ENCODE results near the gene CPNE5.

Gene CPNE5

GRCh38 chr6:36826520-36827227, 12.6 kb downstream of the CPNE5 start:
- no peak for TF ChIP-seq CTCF (IDR thresholded peaks at IDR 0.05; ENCODE audit: control insufficient read depth, extremely low read depth, insufficient read depth)
- DNase-seq (ENCODE audit: low read depth): no peak
- H3K4me3 ChIP-seq (ENCODE audit: low read depth, low read length): no peak overlapping the region

DNA sequence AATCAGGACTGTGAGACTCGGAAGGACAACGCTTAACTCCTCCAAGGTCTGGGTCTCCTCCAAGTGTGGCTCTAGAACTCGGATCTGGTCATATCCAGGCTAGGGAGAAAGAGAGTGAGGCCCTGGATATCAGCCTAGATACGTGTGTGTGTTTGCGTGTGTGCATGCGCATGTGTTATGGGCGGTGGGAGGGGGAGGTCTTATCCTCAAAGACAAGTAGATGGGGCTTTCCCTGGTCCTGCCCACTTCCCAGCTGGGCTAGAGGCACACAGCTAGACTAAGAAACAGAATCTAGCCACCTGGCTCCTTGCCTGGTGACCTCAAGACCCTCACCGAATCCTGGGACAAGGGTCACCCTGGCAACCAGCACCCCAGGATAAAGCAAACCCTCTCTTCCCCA, 13.2 kb downstream of the CPNE5 start:
- no peak overlapping the region for H3K4me3 ChIP-seq (ENCODE audit: low read depth, low read length)
- DNase-seq (ENCODE audit: low read depth): no peak
- TF ChIP-seq CTCF (IDR thresholded peaks at IDR 0.05; ENCODE audit: control insufficient read depth, extremely low read depth, insufficient read depth): no peak

DNA sequence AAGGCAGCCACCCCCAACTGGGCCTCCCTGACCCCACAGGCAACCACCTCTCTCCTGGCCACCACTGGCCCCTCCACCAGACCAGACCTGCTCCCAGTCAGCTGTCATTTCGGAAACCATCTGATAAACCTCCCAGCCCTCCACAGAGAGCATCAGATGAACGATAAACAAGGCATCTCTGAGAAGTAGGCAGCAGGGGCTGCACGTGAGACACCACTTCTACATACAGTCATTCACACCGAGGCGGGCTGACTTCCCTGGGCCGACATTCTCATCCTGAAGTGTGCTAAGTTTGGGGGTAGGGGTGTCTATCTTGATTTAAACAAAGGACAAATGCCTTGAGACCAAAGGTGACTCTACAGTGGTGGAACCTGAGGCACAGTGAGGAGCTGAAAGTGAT, 13.8 kb downstream of the CPNE5 start:
- no peak overlapping the region for H3K4me3 ChIP-seq (ENCODE audit: low read depth, low read length)
- TF ChIP-seq CTCF (IDR thresholded peaks at IDR 0.05; ENCODE audit: control insufficient read depth, extremely low read depth, insufficient read depth): no peak
- DNase-seq (ENCODE audit: low read depth): no peak

GRCh38 chr6:36824253-36824652, 15.0 kb downstream of the CPNE5 start:
- no peak for DNase-seq (ENCODE audit: low read depth)
- TF ChIP-seq CTCF (IDR thresholded peaks at IDR 0.05; ENCODE audit: control insufficient read depth, extremely low read depth, insufficient read depth): no peak
- H3K4me3 ChIP-seq (ENCODE audit: low read depth, low read length): no peak overlapping the region

GRCh38 chr6:36823421-36824096, 15.7 kb downstream of the CPNE5 start:
- no peak for DNase-seq (ENCODE audit: low read depth)
- no peak overlapping the region for H3K4me3 ChIP-seq (ENCODE audit: low read depth, low read length)
- TF ChIP-seq CTCF (IDR thresholded peaks at IDR 0.05; ENCODE audit: control insufficient read depth, extremely low read depth, insufficient read depth): no peak

DNA sequence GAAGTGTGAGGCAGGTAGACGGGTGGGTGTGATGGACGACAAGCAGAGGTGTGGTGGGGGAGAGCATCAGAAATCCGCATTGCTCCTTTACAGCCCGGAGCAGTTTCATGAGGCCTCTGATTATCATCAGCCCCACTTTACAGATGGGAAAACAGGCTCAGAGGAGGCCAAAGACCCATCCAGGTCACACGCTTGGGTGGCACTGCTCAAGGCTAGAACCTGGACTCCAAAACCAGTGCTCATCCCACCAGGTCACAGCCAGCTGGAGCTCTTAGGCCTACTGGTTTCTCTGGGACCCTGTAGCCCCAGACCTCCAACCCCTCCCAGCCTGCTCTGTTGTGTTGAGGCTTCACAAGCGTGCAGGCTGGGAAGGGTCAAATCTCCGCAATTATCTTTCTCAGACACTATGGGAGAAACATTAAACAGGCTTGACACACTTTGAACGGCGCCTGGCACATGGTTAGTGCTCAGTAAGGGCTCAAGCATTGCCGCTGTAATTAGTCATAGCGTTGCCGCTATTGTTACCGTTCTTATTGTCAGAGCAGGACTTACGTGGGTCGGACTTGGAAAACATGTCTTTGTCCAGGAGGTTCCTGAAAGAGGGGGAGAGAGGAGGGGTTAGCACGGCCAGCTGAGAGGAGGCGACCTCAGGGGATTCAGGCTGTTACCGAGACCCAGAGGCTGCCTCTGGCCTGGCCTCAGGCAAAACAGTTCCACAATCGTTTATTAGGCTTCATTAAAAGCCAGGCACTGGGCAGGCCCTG, 16.6 kb downstream of the CPNE5 start:
- no peak overlapping the region for H3K4me3 ChIP-seq (ENCODE audit: low read depth, low read length)
- no peak for TF ChIP-seq CTCF (IDR thresholded peaks at IDR 0.05; ENCODE audit: control insufficient read depth, extremely low read depth, insufficient read depth)
- DNase-seq (ENCODE audit: low read depth): no peak

Measured in LNCaP clone FGC (cell line).